GM18498 (cell line): ENCODE results near the gene IFI35.
"Not testable (repeated sequence)": the region's sequence is repeated elsewhere in the genome, so short reads cannot be mapped to it uniquely, and the experiment has no call there.

Source experiments
- ATAC-seq: cut with Tn5 transposase; IDR thresholded peaks from one replicate; pipeline ENCODE4 v1.9.1; 2021; ENCODE audit warnings: mild to moderate bottlenecking, moderate library complexity; ENCODE audit not compliant: unreplicated experiment

IFI35 gene

GRCh38 chr17:43051969-43052368 lies 45.4 kb downstream of the IFI35 start:
- no peak for ATAC-seq

GRCh38 chr17:43053008-43053407 lies 46.4 kb downstream of the IFI35 start:
- ATAC-seq = not testable (repeated sequence)

- no peak for ATAC-seq
Measured at GRCh38 chr17:43056051-43056450, 49.5 kb downstream of the IFI35 start.

GRCh38 chr17:43062984-43063638 lies 56.5 kb downstream of the IFI35 start:
- no peak for ATAC-seq
